ENCODE data around the gene DHRS13.

DNA sequence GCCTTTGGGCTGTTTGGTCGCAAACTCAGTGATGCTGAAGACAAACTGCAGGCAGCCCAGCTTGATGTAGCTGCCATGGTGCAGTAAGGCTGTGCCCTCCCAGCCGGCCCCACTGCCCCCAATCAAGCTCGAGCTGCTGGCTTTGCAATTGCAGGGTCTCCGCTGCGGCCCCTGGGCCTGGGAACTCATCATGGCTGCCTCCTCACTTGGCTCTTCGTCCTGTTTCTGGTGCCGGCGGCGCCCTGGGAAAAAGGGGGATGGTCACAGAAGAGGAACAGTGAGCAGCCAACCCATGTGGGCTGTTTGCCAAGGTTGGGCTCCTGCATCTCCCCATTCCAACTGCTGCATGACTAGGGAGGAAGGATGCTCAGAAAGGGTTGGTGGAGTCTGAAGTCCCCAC, 3.4 kb upstream of the DHRS13 start:
- TF ChIP-seq EZH2 (IDR thresholded peaks at IDR 0.05; ENCODE audit: borderline replicate concordance, insufficient read depth, low read depth, low read length, poor library complexity, severe bottlenecking): no peak
- TF ChIP-seq CTCF (IDR thresholded peaks at IDR 0.05): no peak
